GM19467 (cell line): ENCODE data around the gene SELE.
"Not testable (repeated sequence)": the region's sequence is repeated elsewhere in the genome, so short reads cannot be mapped to it uniquely, and the experiment has no call there.

Experiments
- ATAC-seq: cut with Tn5 transposase; IDR thresholded peaks from one replicate; pipeline ENCODE4 v1.9.1; 2021; ENCODE audit warnings: mild to moderate bottlenecking, moderate library complexity; ENCODE audit not compliant: unreplicated experiment

SELE gene

DNA sequence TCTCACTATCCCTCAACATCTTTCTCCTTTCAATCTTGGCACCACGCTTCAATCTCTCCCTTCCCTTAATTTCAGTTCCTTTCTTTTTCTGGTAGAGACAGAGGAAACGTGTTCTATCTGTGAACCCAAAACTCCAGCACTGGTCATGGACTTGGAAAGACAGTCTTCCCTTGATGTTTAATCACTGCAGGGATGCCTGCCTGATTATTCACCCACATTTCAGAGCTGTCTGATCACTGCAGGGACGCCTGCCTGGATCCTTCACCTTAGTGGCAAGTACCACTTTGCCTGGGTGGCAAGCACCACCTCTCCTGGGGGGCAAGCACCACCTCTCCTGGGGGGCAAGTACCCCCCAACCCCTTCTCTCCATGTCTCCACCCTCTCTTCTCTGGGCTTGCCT is 50.2 kb downstream of the SELE start:
- no peak for ATAC-seq

DNA sequence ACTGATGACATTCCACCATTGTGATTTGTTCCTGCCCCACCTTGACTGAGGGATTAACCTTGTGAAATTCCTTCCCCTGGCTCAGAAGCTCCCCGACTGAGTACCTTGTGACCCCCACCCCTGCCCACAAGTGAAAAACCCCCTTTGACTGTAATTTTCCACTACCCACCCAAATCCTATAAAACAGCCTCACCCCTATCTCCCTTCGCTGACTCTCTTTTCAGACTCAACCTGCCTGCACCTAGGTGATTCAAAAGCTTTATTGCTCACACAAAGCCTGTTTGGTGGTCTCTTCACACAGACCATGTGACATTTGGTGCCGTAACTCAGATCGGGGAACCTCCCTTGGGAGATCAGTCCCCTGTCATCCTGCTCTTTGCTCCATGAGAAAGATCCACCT is 50.7 kb downstream of the SELE start:
- ATAC-seq = not testable (repeated sequence)

DNA sequence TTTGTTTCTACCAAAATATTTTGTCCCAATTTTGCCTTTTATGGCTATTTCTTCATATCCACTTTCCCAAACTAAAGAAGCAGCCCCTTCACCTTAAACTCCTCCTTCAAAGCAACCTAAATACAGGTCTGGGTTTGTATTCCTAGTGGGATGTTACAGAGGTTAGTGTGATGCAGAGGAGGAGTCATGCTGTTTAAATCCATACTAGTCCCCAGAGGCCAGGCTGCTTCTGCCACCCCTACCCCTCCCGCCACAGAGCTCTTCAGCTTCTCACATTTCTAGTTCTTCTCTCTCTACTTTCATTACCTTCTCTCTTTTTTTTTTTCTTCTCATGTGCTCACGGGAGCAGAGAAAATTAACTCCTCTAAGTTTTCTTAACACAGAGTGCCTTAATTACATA is 51.8 kb downstream of the SELE start:
- no peak for ATAC-seq

DNA sequence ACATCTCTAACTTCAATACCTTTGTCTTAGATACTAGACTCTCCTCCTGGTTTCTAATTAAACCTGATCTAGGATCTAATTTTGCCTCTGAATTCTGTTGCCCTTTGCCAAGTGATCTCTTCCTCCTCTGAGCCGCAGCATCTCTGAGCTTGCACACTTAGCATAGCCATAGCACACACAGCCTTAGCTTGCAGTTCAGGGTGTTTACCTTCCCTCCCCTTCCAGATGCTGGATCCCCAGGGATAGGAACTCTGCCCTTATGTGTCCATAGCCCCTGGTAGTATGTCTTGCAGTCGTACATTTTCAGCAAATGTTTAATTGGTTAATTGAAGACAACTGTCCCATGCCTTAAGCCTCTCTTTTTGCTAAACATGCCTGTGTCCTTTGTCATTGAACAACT is 52.7 kb downstream of the SELE start:
- peak; percentile 17 for ATAC-seq

DNA sequence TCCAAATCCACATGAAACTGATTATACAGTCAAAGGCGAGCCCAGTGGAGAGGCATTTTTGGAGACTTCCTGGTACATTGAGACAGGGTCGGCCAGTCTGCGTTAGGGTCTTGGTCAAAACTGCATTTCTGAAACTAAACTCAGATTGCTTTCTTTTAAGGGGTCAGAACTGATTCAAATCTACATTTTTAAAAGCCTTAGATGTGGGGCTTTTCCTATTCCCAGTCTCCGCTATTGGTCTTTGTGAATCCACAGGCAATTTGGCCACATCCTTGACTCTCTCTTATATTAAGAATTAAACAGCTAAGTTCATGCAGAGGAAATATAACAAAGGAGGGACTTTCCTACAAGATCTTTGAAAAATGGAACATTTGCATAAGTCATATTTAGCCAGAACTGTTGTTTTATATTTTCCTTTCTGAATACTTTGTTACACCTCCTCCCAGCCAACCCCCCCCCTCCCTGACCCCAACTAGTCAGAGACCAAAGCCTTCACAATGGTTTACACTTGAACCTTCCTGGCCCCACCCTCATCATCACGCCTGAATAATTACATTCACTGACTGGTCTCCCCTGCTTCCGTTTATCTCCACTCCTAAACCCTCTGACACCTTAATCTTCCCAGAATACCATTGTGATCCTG is 53.4 kb downstream of the SELE start:
- ATAC-seq = peak; percentile 43

GRCh38 chr1:169679692-169680091 is 54.2 kb downstream of the SELE start:
- no peak for ATAC-seq

DNA sequence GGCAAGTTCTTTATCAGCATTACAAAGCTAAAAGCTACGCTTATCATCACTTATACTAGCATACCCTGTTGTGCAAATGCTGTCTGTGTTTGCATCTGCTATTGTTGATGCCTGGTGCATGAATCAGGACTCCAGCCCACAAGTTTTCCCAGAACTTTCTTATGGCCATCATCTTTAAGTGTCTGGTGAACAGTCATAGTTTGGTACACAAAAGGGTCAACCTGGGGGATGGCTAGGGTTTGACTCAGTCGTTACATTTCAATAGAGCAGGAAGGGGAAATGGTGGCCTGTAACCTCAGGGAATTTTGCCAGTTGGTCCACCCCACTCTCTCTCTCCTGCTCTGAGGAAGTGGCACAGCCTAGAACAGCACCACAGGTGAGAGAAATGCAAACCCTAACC is 57.9 kb downstream of the SELE start:
- no peak for ATAC-seq
